HG03457 (cell line): Measurements from ENCODE around the gene ZNF521.

Experiments used
- ATAC-seq: cut with Tn5 transposase; IDR thresholded peaks from one replicate; pipeline ENCODE4 v1.9.1; 2021; ENCODE audit warnings: moderate number of reproducible peaks; ENCODE audit not compliant: unreplicated experiment

ZNF521 gene

DNA sequence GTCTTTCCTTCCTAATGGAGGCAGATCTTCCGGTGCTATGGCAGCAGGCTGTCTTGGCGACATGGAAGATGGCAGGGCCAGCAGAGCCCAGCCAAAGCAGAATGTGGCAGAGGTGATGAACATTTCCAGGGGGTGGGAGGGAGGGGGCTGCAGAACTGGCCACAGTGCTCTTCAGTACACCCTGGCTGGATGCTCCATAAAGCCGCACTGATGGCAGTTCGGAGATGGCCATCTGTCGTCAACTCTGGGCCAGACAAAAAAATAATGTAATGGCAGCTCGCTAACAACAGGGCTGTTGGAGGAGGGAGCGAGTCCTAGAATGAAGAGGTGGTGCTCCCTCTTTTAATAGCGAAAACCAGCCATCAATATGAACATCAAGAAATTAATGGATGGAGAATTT, 271.0 kb downstream of the ZNF521 start:
- no peak for ATAC-seq

DNA sequence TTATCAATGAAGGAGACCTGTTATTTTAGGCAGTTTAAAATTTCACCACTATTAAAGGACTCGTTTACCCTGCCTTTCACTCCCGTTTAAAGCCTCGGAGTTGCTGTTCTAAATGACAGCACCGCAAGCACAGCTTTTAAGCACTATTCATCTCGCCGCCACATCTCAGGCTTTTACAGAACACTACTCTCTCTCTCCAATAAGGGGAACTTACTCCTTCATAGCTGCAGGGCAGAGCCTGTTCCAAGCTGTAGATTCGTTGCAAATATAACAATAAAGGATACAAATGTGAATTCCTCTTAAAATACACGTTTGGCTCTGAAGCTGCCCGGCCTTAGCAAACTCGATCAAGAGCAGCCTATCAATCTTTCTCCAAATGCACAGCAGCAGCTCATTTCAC, 271.8 kb downstream of the ZNF521 start:
- no peak for ATAC-seq

DNA sequence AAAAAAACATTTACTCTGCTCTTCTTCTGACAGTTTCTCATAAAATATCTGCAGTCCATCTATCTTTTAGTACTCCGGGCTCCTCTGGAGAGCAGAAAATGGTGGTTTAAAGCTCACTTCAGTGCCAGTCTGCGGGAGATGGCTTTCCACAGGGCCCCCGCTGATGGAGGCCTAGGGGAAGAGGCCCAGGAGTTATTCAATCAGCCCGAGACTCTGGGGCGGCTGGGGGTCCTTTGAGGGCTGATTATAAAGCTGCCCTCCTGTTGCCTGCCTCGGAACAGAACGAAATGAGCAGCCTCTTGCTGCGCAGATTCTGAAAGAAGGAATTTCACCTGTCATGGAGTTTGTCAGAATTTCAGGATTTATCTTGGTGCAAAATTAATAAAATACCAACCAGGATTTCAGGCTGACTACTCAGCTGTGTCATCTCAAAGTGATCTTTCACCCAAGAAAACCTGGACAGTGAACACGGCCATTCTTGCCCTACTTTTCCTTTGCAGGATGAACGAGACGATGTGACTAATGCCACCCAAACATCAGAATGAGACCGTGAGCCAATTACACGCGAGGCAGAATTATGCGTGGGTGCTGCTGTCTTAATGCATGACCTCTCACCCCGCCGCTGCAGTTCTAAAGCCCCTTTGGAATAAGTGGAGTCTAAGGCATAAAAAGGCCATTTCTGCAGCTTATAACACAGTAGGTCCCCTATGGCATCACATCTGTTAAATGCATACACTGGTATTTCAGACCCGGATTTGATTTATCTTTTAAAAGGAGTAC, 273.8 kb downstream of the ZNF521 start:
- ATAC-seq, result no peak

GRCh38 chr18:25077038-25077943, 274.7 kb downstream of the ZNF521 start:
- no peak for ATAC-seq

DNA sequence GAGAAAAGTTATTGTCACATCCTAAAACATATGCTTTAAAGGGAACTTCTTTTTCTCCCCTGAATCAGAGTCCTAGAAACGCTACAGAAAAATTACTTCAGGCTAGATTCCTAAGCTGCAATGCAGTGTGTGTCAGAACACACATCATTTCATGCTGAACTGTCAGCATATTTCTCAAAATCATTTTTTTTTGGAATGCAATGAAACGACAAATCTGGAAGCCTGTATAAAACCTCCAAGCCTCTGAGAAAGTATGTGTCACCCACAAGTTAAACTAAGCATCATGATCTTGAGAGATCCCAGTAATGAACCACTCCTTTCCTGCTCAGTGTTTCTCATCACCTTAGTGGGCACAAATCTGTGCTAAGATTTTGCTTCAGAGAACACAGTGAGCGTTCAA, 276.2 kb downstream of the ZNF521 start:
- no peak for ATAC-seq

- no peak for ATAC-seq
Measured at GRCh38 chr18:25075331-25075730, 276.6 kb downstream of the ZNF521 start.

DNA sequence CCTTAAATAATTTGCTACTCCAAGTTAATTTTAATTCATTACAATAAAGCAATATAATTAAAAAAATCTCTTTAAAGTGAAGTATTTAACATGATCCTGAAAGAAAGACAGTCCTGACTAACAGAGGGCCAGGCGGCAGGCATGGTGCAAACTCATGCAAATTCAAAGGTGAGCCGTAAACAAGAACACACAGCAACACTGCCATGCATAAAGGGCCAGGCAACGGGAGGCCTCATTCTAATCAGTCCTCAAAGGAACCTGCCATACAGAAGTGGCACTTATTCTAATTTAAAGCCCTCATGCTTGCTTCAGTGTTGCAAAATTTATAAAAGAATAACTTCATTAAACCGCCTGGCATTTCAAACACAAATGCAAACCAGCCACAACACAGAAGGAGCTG, 277.0 kb downstream of the ZNF521 start:
- no peak for ATAC-seq

DNA sequence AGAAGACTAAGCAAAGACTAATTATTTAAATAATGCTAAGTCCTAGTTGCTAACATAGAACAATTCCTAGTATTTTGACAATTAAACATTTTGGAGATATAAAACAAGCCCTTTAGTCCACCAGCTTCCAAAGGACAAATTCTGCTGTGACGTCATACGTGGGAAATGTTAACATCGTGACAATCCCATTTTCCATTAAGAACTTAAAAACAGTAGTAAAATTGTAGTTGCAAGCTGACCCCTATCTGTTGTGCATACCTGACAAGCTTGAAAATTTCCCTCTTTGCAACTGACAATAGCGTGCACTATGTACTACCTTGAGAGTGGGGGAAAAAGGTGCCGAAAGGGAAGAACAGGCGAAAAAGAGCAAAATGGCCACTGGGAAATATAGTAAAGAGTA, 279.8 kb downstream of the ZNF521 start:
- no peak for ATAC-seq

GRCh38 chr18:25067275-25068025, 284.5 kb downstream of the ZNF521 start:
- ATAC-seq, result no peak

DNA sequence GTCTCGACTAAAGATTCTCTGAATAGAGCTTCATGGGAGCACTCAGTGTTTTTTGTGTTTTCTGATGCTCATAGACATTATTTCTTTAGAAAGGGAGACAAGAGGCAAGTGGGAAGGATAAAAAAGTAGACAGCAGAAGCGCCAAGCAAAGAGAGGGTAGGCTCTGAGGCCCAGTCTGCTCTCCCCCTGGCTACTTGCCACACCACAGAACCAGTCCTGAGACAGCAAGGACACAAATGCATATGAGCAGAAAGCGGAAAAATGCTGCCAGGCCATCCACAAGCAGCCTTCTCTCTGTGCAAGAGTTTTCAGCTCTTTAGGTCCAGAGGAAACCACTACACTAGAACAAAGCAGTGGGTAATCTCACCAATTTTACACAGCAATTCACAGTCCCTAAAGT, 285.4 kb downstream of the ZNF521 start:
- no peak for ATAC-seq

- no peak for ATAC-seq
Measured at GRCh38 chr18:25062720-25063119, 289.2 kb downstream of the ZNF521 start.

DNA sequence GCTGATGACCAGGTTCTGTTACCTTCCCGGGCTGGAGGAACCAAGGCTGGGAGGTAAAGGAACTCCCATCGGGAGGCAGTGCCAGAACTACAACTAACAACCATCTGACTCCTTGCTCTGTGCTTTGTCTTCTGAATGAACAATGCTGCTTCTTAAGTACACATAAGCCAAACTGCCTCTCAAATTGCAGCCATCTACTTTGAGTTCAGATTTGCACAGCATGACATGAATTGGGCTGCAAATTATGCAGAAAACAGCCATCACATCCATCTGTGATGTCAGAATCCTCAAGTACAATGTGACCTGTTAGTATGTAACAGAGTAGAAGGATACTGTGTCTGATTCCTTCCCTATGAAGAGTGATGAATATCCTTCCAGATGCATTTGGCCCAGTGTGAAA, 290.6 kb downstream of the ZNF521 start:
- no peak for ATAC-seq

DNA sequence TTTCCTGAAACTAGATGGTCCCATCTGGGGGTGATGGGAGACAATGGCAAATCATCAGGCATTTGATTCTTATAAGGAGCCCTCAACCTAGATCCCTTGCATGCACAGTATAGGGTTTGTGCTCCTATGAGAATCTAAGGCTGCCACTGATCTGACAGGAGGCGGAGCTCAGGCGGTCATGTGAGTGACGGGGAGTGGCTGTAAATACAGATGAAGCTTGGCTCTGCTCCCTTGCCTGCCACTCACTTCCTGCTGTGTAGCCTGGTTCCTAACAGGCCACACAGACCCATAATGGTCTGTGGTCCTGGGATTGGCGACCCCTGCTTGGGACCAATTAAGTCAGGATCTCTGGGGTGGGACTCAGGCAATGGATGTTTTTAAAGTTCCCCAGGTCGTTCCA, 293.4 kb downstream of the ZNF521 start:
- ATAC-seq, result no peak

DNA sequence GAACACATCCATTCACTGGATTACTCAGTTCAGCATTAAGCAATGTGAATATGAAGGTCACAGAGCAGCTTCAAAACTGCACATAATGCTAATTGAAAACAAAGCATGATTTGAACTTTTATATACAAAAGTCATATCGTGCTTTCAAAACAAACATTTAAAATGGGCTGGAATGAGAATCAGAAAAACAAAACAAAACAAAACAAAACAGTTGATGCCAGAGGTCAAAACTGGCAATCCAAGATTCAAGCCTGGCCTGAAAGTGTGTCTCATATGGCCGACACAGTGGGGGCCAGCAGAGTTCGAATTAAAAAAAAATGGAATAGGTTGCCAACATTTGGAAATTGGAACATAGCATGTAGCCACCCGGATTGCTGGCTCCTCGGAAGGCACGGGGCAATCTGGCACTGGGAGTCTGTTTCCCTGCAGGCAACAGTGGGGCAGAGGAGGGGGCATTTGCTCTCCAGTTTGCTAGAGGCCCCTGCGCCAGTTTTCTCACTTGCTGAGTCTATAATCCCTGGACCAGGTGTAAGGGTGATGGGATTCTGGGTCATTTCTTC, 294.4 kb downstream of the ZNF521 start:
- ATAC-seq, result no peak

GRCh38 chr18:25056429-25056828, 295.5 kb downstream of the ZNF521 start:
- ATAC-seq, result no peak

DNA sequence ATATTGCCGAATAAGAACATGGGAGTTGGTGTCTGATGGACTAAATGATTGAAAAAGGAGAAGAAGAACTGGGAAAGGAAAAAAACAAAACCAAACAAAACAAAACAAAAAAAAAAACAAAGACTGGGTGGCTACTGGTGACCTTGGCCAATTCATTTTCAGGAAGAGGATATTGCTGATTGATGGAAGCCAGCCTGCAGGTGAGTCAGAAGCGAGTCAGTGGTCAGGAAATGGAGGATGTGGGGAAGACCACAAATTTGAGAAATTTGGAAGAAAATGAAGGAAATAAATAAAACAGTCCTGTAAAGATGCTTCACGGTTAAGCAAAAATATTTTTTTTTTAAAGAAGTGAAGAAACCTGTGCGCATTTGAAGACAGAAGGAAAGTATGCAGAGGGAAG, 296.9 kb downstream of the ZNF521 start:
- no peak for ATAC-seq

GRCh38 chr18:25053466-25053865, 298.5 kb downstream of the ZNF521 start:
- no peak for ATAC-seq

- no peak for ATAC-seq
Measured at GRCh38 chr18:25052511-25052921, 299.4 kb downstream of the ZNF521 start.

DNA sequence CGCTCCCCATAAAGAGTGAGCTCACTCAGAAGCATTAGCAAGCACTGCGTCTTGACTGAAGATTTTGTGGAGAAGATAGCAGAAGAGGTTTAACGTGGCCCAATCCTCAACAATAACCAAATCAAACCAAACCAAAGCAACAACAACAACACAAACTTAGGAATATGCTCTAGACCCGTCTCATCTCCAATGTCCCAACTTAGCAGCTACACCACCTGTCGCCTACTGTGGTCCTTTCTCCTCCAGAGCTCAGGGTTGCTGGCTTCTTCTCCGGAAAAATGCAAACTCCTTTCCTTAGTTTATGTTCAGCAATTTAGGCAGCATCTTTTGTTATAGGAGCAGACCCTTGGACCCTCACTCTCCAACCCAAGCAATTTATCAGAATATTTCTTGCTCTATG, 301.4 kb downstream of the ZNF521 start:
- no peak for ATAC-seq

- ATAC-seq, result no peak
Measured at GRCh38 chr18:25047983-25048382, 304.0 kb downstream of the ZNF521 start.

GRCh38 chr18:25047421-25047820, 304.5 kb downstream of the ZNF521 start:
- ATAC-seq, result no peak
